Activated T-cell treated with anti-CD3 and anti-CD28 coated beads for 1 hour (primary cell): Measurements from ENCODE around the gene CKAP5.

Experiments
- DNase-seq: peaks from one replicate; pipeline ENCODE4 v3.0.0-alpha.2; 2020; ENCODE audit warnings: low read depth

CKAP5 gene

GRCh38 chr11:46845740-46846509 lies at the start of gene CKAP5:
TSS of gene CKAP5 (minus strand) at chr11:46846280. CDS start at chr11:46821231, 25,049 bp downstream.
- peak; percentile 73 for DNase-seq

GRCh38 chr11:46895821-46896220 lies 49.7 kb upstream of the CKAP5 start:
- no peak for DNase-seq

- DNase-seq: no peak
Measured at GRCh38 chr11:46894961-46895360, 48.9 kb upstream of the CKAP5 start.

- no peak for DNase-seq
Measured at GRCh38 chr11:46894506-46894905, 48.4 kb upstream of the CKAP5 start.

GRCh38 chr11:46892838-46893237 lies 46.8 kb upstream of the CKAP5 start:
- DNase-seq: no peak

- DNase-seq: no peak
Measured at GRCh38 chr11:46892109-46892508, 46.0 kb upstream of the CKAP5 start.

- DNase-seq: no peak
Measured at GRCh38 chr11:46890665-46891064, 44.6 kb upstream of the CKAP5 start.

- DNase-seq: peak; percentile 66
Measured at GRCh38 chr11:46889689-46890475, 43.8 kb upstream of the CKAP5 start.

- no peak for DNase-seq
Measured at GRCh38 chr11:46889251-46889650, 43.2 kb upstream of the CKAP5 start.

GRCh38 chr11:46888636-46889035 lies 42.6 kb upstream of the CKAP5 start:
- no peak for DNase-seq

GRCh38 chr11:46886211-46886610 lies 40.1 kb upstream of the CKAP5 start:
- no peak for DNase-seq

- DNase-seq: no peak
Measured at GRCh38 chr11:46879056-46879585, 33.0 kb upstream of the CKAP5 start.

- DNase-seq: no peak
Measured at GRCh38 chr11:46877580-46877979, 31.5 kb upstream of the CKAP5 start.

GRCh38 chr11:46876471-46876870 lies 30.4 kb upstream of the CKAP5 start:
- no peak for DNase-seq

- DNase-seq: no peak
Measured at GRCh38 chr11:46874586-46874985, 28.5 kb upstream of the CKAP5 start.

- DNase-seq: no peak
Measured at GRCh38 chr11:46868912-46869311, 22.8 kb upstream of the CKAP5 start.

GRCh38 chr11:46865340-46865739 lies 19.3 kb upstream of the CKAP5 start:
- no peak for DNase-seq

GRCh38 chr11:46860218-46860617 lies 14.1 kb upstream of the CKAP5 start:
- no peak for DNase-seq

GRCh38 chr11:46858920-46859546 lies 13.0 kb upstream of the CKAP5 start:
- DNase-seq: no peak

- no peak for DNase-seq
Measured at GRCh38 chr11:46857666-46858065, 11.6 kb upstream of the CKAP5 start.

- no peak for DNase-seq
Measured at GRCh38 chr11:46856605-46857343, 10.7 kb upstream of the CKAP5 start.

- DNase-seq: no peak
Measured at GRCh38 chr11:46855863-46856262, 9.8 kb upstream of the CKAP5 start.
